HG02623 (cell line): ENCODE data around the gene ZSCAN5A.
"Not testable (repeated sequence)": the region's sequence is repeated elsewhere in the genome, so short reads cannot be mapped to it uniquely, and the experiment has no call there.

Experiments used
- ATAC-seq: cut with Tn5 transposase; IDR thresholded peaks from one replicate; pipeline ENCODE4 v1.9.1; 2021; ENCODE audit warnings: moderate library complexity; ENCODE audit not compliant: unreplicated experiment

ZSCAN5A gene

DNA sequence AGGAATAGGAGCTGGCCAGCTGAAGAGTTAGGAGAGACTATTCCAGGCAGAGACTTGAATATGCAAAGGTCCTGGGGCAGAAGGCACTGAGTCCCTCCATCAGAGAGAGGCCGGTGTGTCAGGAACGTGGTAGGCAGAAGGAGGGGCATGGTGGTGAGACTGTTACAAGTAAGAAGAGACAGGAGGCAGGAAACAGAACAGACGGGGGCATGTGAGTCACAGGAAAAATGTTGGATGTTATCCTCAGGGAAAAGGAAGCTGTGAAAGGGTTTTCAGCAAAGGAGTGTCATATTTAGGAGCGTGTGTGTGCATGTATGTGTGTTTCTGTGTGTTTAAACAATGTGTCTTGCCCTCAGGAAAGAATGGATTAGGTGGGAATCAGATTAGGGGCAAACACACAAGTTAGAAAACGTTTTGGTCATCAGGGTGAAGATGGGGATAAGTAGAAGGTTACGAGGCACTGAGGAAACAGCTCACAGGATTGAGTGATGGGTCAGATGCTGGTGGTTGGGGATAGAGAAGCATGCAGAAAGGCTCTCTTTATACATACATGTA is 41.0 kb downstream of the ZSCAN5A start:
- no peak for ATAC-seq

DNA sequence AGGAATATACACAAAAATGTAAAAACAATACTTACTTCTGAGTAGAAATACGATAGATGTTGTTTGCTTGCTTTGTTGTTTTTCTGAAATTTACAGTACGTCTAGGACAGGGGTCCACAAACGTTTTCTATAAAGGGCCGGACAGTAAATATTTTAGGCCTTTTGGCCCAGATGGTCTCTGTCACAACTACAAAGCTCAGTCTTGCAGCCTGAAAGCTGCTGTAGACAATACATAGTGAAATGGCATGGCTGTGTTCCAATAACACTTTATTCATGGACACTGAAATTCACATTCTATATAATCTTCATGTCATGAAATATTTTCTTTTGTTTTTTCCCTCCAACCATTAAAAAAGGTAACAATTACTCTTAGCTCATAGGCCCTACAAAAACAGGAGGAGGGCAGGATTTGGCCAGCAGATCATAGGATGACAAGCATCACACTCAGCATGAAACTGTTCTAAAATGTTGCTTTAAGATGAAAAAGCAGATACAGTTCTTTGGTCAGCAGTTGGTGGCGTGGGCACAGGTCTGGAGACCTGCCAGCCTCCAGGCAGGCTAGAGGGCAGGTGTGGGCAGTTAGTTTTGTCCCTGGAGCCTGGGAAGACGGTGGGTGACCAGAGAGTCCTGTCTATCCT is 42.4 kb downstream of the ZSCAN5A start, which contains the start of gene EDDM13:
TSS of gene EDDM13 (plus strand) at position 588 of the 638 bp plus-strand sequence. CDS start 87 bp downstream, outside the sequence.
- no peak for ATAC-seq

GRCh38 chr19:56271151-56271550 is 43.5 kb downstream of the ZSCAN5A start:
- no peak for ATAC-seq

GRCh38 chr19:56270676-56271075 is 44.0 kb downstream of the ZSCAN5A start:
- ATAC-seq: no peak

DNA sequence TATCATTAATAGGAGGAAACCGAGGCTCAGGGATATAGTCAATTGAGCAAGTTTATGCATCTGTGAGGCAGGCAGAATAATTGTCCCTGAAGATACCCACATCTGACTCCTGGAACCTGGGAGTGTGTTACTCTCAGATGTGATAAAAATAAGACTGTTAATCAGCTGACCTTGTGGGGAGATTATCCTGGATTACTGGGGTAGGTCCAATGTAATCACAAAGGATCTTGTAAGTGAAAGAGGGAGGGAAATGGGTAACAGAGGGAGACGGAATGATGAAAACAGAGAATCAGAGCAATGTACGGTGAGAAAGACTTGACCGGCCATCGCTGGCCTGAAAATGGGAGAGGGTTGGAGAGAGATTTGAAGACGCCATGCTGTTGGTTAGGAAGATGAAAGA is 45.3 kb downstream of the ZSCAN5A start:
- no peak for ATAC-seq

GRCh38 chr19:56266051-56266450 is 48.6 kb downstream of the ZSCAN5A start:
- no peak for ATAC-seq

DNA sequence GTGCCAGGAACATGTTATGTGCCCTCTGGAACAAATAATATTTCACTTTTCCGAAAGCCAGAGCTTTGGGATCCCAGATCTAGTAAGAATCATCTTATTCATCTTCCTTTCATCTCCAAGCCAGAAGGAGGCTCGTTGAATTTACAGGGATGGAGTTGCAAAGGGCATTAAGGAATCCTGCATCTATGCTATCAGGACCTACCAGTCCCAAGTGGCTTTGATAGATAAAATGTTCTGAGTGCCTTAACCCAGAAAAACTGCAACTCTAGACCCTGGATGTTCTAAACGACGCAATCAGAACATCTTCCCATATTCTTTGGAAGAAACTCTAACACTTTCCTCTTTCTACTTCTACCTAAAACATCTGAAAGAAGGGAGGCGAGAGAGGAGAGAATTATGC is 51.3 kb downstream of the ZSCAN5A start:
- no peak for ATAC-seq

DNA sequence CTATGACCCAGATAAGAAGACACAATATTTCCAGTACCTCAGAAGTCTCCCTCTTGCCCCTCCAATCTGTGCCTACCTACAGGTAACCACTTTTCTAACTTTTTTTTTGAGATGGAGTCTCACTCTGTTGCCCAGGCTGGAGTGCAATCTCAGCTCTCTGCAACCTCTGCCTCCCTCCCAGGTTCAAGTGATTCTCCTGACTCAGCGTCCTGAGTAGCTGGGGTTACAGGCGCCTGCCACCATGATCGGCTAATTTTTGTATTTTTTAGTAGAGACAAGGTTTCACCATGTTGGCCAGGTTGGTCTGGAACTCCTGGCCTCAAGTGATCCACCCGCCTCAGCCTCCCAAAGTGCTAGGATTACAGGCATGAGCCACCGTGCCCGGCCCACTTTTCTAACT is 52.7 kb downstream of the ZSCAN5A start:
- ATAC-seq: not testable (repeated sequence)

DNA sequence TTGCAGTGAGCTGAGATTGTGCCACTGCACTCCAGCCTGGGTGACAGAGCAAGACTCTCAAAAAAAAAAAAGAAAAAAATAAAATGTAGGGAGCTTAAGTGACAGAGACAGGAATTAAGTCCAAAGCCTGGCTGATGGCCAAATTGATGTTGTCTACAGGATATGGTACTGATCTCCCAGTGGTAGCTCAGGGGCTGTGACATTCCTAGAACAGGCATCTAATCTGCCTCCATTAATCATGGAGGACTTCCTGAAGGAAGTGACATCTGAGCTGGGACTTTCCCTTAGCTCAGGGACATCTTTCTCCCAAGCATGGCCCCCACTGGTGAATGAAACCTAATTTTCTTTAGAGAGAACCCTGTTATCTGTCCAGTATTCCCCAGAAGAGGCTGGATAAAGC is 53.5 kb downstream of the ZSCAN5A start:
- no peak for ATAC-seq

GRCh38 chr19:56258272-56258671 is 56.4 kb downstream of the ZSCAN5A start:
- ATAC-seq: no peak

DNA sequence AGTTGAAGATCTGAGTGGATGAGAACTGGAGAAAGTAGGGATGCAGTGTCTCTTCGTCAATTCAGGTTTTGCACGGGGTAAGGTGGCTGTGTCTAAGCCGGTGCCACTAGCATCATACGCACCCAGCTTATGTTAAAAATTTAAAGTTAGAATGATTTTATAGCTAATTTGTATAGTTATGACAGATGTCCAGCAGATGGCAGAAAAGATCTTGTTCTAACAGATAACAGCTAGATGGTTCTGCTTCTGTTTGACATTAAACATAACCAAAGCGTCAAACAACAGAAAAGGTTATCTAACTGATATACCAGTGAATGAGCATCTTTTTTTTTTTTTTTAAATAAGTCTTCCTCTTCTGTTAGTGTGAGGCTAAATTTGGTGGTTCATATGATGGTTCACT is 60.9 kb downstream of the ZSCAN5A start:
- ATAC-seq: no peak

GRCh38 chr19:56252699-56253422 is 61.8 kb downstream of the ZSCAN5A start:
- no peak for ATAC-seq

GRCh38 chr19:56248736-56249338 is 65.8 kb downstream of the ZSCAN5A start:
- not testable (repeated sequence) for ATAC-seq

DNA sequence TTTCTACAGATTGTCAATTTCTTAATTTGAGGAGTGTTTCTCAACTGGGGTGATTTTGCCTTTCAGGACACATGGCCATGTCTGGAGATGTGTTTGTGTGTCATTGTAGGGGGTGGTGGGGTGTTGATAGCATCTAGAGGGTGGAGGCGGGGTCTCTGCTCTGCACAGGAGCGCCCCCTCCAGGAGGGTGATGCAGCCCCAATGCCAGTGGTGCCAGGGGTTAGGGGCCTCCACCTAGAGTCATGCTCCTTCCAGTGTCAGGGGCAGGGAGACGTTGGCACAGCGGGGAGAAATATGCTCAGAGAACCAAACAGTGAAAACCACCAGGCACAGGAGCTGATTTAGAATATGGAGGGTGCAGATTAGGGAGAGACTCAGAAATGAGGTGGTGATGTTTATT is 68.9 kb downstream of the ZSCAN5A start:
- ATAC-seq: not testable (repeated sequence)

GRCh38 chr19:56245121-56245740 is 69.4 kb downstream of the ZSCAN5A start:
- ATAC-seq: no peak

DNA sequence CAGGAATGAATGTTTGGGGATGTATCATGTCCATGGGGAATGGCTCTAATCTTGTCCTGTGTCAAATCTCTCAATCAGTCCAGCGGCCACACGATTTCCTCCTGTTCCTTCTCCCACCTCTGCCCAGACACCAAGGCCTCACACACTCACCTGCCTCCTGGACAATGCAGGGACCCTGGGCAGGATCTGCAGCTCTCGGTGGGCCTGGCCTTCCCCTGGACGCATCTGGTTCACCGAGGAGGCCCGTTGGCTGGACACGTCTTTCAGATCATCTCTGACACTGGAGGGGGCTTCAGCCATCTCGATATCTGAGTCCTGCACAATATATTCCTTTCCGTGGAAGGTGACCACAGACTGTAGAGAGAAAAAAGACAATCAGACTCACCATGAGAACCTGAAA is 91.2 kb downstream of the ZSCAN5A start:
- ATAC-seq: no peak

DNA sequence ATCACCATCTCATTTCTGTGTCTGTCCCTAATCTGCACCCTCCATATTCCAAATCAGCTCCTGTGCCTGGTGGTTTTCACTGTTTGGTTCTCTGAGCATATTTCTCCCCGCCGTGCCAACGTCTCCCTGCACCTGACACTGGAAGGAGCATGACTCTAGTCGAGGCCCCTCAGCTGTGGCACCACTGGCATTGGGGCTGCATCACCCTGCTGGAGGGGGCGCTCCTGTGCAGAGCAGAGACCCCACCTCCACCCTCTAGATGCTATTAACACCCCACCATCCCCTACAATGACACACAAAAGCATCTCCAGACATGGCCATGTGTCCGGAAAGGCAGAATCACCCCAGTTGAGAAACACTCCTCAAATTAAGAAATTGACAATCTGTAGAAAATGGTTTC is 91.7 kb downstream of the ZSCAN5A start:
- ATAC-seq: no peak

DNA sequence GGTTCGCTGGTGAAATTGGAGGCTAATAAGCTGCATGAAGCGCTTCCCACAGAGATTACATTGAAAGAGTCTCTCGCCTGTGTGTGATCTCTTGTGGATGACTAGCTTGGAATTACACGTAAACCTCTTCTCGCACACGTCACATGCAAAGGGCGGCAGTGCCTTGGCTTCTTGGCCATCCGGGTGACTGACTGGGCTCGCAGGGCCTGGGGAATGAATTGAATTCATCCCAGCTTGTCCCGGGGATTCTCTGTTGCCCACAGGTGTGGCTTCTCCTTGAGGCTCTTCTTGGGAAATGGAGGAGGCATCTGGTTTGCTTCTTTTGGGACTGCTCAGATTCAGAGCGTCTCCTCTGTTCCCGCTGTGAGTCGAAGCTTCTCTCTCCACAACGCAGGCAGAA is 92.8 kb downstream of the ZSCAN5A start:
- no peak for ATAC-seq

DNA sequence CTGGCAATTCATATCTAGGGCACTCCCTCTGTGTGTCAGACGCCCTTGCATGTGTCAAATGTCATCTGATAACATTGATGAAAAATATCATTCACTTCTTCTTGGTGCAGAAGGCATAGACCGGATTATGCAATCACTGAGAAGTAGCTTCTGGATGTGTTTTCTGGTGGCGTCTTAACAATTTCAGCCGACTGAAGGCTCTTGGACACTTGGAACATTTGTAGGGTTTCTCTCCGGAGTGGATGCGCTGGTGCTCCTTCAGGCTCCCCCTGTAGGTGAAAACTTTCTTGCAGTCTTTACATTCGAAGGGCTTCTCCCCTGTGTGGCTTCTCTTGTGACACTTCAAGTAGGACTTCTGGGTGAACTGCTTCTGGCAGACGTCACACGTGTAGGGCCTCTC is 93.2 kb downstream of the ZSCAN5A start:
- ATAC-seq: not testable (repeated sequence)

- ATAC-seq: no peak
These were observed 95.7 kb downstream of the ZSCAN5A start for GRCh38 chr19:56218961-56219360.
